ENCODE measurements around the gene UTP14A.
A peak's percentile ranks its signal among the peaks of the same experiment; 100 is the strongest.

Gene UTP14A

DNA sequence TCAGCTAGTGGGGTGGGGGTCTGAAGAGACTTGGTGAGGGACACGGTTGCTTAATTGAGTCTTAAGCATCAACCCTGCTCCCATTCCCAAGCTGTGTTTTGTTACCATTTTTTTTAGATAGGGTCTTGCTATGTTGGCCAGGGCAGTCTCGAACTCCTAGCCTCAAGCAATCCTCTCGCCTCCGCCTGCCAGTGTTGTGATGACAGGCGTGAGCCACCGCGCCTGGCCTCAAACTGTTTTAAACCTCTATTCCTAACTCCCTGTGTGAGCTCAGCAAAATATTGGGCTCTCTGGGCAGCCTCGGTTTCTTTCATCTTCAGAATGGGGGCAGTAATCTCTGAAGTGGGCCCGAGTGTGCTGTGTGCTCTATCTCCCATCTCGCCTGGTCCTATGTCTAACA, 50.2 kb downstream of the UTP14A start:
- H3F3A ChIP-seq (ENCODE audit: insufficient read depth, low read length): peaks cover 4% of the 10 kb centered on the region; the same call in 1 of the 2 replicates
- no peak overlapping the region for H3K4me3 ChIP-seq (ENCODE audit: low read depth, low read length, poor library complexity, severe bottlenecking)
- no peaks in the 10 kb centered on the region for H3K9me3 ChIP-seq (ENCODE audit: low read length)
- no peak overlapping the region for H3K27ac ChIP-seq (ENCODE audit: low read depth, low read length, poor library complexity, severe bottlenecking)
- H3K36me3 ChIP-seq (ENCODE audit: insufficient read depth, low read length): no peaks in the 10 kb centered on the region
- no peaks in the 10 kb centered on the region for H3K79me2 ChIP-seq (ENCODE audit: insufficient read depth, low read length)
- no peak overlapping the region for H2AFZ ChIP-seq (ENCODE audit: low read length)
- H3K4me1 ChIP-seq (ENCODE audit: insufficient read depth, low read length, severe bottlenecking): peaks cover 36% of the 10 kb centered on the region
- H3K4me2 ChIP-seq (ENCODE audit: low read length): no peak overlapping the region
- TF ChIP-seq, protein P1, sequence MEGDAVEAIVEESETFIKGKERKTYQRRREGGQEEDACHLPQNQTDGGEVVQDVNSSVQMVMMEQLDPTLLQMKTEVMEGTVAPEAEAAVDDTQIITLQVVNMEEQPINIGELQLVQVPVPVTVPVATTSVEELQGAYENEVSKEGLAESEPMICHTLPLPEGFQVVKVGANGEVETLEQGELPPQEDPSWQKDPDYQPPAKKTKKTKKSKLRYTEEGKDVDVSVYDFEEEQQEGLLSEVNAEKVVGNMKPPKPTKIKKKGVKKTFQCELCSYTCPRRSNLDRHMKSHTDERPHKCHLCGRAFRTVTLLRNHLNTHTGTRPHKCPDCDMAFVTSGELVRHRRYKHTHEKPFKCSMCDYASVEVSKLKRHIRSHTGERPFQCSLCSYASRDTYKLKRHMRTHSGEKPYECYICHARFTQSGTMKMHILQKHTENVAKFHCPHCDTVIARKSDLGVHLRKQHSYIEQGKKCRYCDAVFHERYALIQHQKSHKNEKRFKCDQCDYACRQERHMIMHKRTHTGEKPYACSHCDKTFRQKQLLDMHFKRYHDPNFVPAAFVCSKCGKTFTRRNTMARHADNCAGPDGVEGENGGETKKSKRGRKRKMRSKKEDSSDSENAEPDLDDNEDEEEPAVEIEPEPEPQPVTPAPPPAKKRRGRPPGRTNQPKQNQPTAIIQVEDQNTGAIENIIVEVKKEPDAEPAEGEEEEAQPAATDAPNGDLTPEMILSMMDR (IDR thresholded peaks at IDR 0.05; ENCODE audit: low read length): no peak
- TF ChIP-seq EZH2 (IDR thresholded peaks at IDR 0.05; ENCODE audit: borderline replicate concordance, low read length): no peak
- H3K9me2 ChIP-seq (ENCODE audit: low read depth, low read length): no peaks in the 10 kb centered on the region
- no peaks in the 10 kb centered on the region for H3K27me3 ChIP-seq (ENCODE audit: insufficient read depth, low read length)
- no peaks in the 10 kb centered on the region for H4K20me1 ChIP-seq (ENCODE audit: insufficient read depth, low read length)
- H3K9ac ChIP-seq (ENCODE audit: low read length): no peak overlapping the region

DNA sequence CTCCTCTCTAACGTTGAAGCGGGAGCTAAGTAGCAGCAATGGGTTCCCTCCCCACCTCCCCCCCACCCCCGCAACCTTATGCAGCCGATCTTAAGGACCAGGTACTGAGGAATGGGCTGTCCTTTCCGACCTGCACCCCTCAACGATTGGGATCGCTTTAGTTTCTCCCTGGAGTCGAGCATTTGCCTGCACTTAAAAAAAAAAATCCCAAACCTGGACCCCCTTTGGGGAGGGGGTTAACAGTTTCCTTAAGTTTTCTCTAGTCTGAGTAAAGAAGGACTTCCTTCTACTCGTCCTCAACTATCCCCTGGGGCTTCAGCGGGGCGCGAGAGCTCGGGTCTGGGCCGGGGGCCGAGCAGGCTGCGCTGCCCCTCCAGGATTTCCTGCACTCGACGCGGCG, 50.8 kb downstream of the UTP14A start:
- no peak for TF ChIP-seq EZH2 (IDR thresholded peaks at IDR 0.05; ENCODE audit: borderline replicate concordance, low read length)
- TF ChIP-seq, protein P1 (IDR thresholded peaks at IDR 0.05; ENCODE audit: low read length): no peak
- H3F3A ChIP-seq (ENCODE audit: insufficient read depth, low read length): peaks cover 4% of the 10 kb centered on the region; the same call in 1 of the 2 replicates
- no peak overlapping the region for H3K27ac ChIP-seq (ENCODE audit: low read depth, low read length, poor library complexity, severe bottlenecking)
- H3K27me3 ChIP-seq (ENCODE audit: insufficient read depth, low read length): no peaks in the 10 kb centered on the region
- no peaks in the 10 kb centered on the region for H3K9me3 ChIP-seq (ENCODE audit: low read length)
- H3K9me2 ChIP-seq (ENCODE audit: low read depth, low read length): no peaks in the 10 kb centered on the region
- peak overlapping the region; percentile 70 for H3K4me2 ChIP-seq (ENCODE audit: low read length)
- no peaks in the 10 kb centered on the region for H3K36me3 ChIP-seq (ENCODE audit: insufficient read depth, low read length)
- peak overlapping the region; percentile 62 for H3K4me3 ChIP-seq (ENCODE audit: low read depth, low read length, poor library complexity, severe bottlenecking)
- H3K9ac ChIP-seq (ENCODE audit: low read length): peak overlapping the region; percentile 29; the same call in 1 of the 2 replicates
- H3K4me1 ChIP-seq (ENCODE audit: insufficient read depth, low read length, severe bottlenecking): peaks cover 41% of the 10 kb centered on the region
- H3K79me2 ChIP-seq (ENCODE audit: insufficient read depth, low read length): no peaks in the 10 kb centered on the region
- H2AFZ ChIP-seq (ENCODE audit: low read length): no peak overlapping the region
- no peaks in the 10 kb centered on the region for H4K20me1 ChIP-seq (ENCODE audit: insufficient read depth, low read length)

DNA sequence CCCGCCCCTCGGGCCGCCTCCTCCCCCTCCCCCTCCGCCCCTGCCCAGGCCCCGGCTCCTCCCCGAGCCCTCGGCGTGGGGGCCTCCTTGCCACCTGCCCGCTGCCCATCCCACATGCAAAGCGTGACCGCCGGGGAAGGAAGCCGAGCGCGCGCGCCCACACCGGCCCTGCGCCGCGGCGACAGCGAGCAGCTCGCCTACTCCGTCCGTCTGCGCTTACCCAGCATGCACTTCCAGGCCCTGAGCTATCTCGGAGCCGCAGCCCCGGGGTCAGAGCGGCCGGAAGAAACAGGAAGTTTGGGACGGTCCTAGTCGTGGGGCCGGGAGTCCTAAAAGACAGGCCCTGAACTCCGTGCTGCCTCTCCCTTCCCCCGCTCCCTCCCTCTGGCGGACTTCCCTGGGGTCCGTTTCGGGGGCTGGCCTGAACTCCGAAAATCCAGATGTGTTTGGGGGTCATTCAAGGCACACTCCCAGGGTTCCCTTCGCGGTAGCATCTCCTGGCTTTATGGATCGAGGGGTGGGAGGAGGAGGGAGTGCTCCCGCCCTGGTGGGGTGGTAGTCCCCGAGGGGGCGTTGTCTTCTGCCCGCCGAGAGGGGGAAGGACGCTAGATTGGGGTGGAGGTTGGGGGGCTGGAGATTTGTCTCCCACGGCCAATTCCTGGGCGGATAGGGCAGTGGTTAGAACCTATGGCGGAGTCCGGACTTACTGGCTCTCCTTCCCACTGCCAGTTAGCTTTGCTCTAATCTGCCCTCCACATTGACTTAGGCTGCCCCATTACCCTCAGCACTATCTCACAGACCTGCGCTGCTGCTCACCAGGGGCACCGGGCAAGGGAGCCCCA, 51.5 kb downstream of the UTP14A start:
- Histone ChIP-seq H3F3A (ENCODE audit: insufficient read depth, low read length) (peaks cover 4% of the 10 kb centered on the region; the same call in 1 of the 2 replicates), H3K4me1 (ENCODE audit: insufficient read depth, low read length, severe bottlenecking) (peaks cover 44% of the 10 kb centered on the region), H3K79me2 (ENCODE audit: insufficient read depth, low read length) (no peaks in the 10 kb centered on the region), H3K27me3 (ENCODE audit: insufficient read depth, low read length) (no peaks in the 10 kb centered on the region), H3K4me2 (ENCODE audit: low read length) (peak overlapping the region; percentile 70), H3K27ac (ENCODE audit: low read depth, low read length, poor library complexity, severe bottlenecking) (no peak overlapping the region), H2AFZ (ENCODE audit: low read length) (no peak overlapping the region), H3K9me3 (ENCODE audit: low read length) (no peaks in the 10 kb centered on the region), H3K9me2 (ENCODE audit: low read depth, low read length) (no peaks in the 10 kb centered on the region), H3K9ac (ENCODE audit: low read length) (peak overlapping the region; percentile 74), H4K20me1 (ENCODE audit: insufficient read depth, low read length) (no peaks in the 10 kb centered on the region), H3K4me3 (ENCODE audit: low read depth, low read length, poor library complexity, severe bottlenecking) (peak overlapping the region; percentile 62), H3K36me3 (ENCODE audit: insufficient read depth, low read length) (no peaks in the 10 kb centered on the region)
- TF ChIP-seq, protein P1 (IDR thresholded peaks at IDR 0.05; ENCODE audit: low read length): no peak
- no peak for TF ChIP-seq EZH2 (IDR thresholded peaks at IDR 0.05; ENCODE audit: borderline replicate concordance, low read length)

All from OCI-LY1 (cell line).